Mesodermal cell (in vitro differentiated cells): ENCODE data around the gene SNAPC3.

ENCODE experiments used
- H3K27ac ChIP-seq: 2 replicates; pipeline ENCODE4 v1.7.0; 2013; ENCODE audit warnings: mild to moderate bottlenecking, low read depth, low read length, moderate library complexity; ENCODE audit not compliant: severe bottlenecking
- H3K36me3 ChIP-seq: 2 replicates; pipeline ENCODE4 v1.7.1; 2013; ENCODE audit warnings: mild to moderate bottlenecking, low read length, moderate library complexity; ENCODE audit not compliant: control insufficient read depth, insufficient read depth
- H3K4me1 ChIP-seq: one replicate; pipeline ENCODE4 v1.7.1; 2013; ENCODE audit warnings: mild to moderate bottlenecking, low read length; ENCODE audit not compliant: insufficient read depth, control insufficient read depth, poor library complexity, severe bottlenecking
- H3K4me3 ChIP-seq: 2 replicates; pipeline ENCODE4 v1.7.0; 2013; ENCODE audit warnings: low read length, control low read depth, mild to moderate bottlenecking; ENCODE audit not compliant: insufficient read depth, poor library complexity, severe bottlenecking; ENCODE audit errors: extremely low read depth
- H3K9me3 ChIP-seq: 2 replicates; pipeline ENCODE4 v1.7.1; 2013; ENCODE audit warnings: mild to moderate bottlenecking, low read length, moderate library complexity; ENCODE audit not compliant: control insufficient read depth
- WGBS, 2 experiments: methylation state at CpG; one replicate each; pipeline ENCODE4 v1.1.5; 2013; ENCODE audit warnings: missing lambda C conversion rate in 2 of 2; ENCODE audit not compliant: insufficient coverage in 2 of 2; 5-methylcytosine and 5-hydroxymethylcytosine counted together

SNAPC3 gene

DNA sequence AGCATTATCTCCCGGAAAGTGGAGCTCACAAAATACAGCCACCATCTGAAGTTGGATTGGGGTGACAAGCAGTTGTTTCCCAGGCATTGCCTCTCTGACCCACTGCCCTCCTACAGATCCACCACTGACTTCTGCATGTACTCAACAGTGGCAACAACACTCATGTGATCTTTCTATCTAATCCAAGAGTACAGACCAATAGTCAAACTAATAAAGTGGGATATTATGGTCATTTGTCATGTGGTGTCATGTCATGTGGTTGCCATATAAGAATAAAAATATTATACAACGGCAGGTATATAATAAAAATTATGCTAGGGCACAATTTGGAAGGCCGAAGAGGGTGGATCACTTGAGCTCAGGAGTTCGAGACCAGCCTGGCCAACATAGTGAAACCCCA, 33.0 kb upstream of the SNAPC3 start:
- WGBS, 2 experiments = 78% methylated on average over 1 of the region's 4 CpGs; no CpG with 5 or more reads in 1 of the 2 experiments
- Histone ChIP-seq H3K4me3 (no peak overlapping the region), H3K36me3 (no peaks in the 10 kb centered on the region), H3K4me1 (no peaks in the 10 kb centered on the region), H3K9me3 (no peaks in the 10 kb centered on the region), H3K27ac (no peak overlapping the region)

DNA sequence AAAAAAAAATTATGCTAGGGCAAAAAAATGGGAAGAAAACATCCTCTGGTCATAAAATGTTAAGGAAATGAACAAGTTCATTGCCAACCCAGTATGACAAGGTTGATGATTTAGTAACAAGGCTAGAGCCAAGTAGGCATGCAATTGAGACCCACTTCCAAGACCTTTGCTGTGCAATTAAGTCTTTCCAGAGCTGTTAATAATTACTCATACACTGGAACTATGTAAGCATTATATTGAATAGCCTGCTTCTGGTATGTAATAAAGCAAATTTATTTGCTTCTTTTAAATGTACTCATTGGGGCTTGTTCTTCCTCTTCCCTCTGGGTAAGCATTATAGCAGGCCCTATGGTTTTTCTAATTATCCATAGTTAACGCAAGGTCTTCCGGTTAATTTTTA, 32.5 kb upstream of the SNAPC3 start:
- H3K27ac ChIP-seq = no peak overlapping the region
- 100% methylated on average over 1 to 2 of the region's 2 CpGs for WGBS, 2 experiments
- H3K9me3 ChIP-seq = no peaks in the 10 kb centered on the region
- H3K4me1 ChIP-seq = no peaks in the 10 kb centered on the region
- no peaks in the 10 kb centered on the region for H3K36me3 ChIP-seq
- H3K4me3 ChIP-seq = no peak overlapping the region

DNA sequence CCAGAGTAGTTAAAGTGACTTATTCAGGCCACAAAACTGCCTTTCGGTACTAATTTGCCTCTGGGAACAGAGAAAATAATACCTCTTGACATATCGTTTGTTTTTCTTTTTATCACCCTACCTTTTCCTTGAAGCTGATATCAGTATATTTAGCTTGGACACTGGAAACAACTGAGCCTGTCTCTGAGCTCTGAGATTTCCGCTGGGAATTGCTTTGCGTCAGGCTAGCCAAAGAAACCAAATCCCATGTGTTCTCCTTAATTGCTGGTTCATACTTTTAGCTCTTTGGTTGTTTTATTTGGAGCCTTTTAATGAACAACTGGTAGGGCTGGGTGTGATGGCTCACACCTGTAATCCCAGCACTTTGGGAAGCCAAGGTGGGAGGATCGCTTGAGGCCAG, 30.3 kb upstream of the SNAPC3 start:
- no peaks in the 10 kb centered on the region for H3K36me3 ChIP-seq
- no peak overlapping the region for H3K27ac ChIP-seq
- no peaks in the 10 kb centered on the region for H3K9me3 ChIP-seq
- 88 to 100% methylated on average over 4 of the region's 5 CpGs for WGBS, 2 experiments
- H3K4me3 ChIP-seq = no peak overlapping the region
- no peaks in the 10 kb centered on the region for H3K4me1 ChIP-seq

DNA sequence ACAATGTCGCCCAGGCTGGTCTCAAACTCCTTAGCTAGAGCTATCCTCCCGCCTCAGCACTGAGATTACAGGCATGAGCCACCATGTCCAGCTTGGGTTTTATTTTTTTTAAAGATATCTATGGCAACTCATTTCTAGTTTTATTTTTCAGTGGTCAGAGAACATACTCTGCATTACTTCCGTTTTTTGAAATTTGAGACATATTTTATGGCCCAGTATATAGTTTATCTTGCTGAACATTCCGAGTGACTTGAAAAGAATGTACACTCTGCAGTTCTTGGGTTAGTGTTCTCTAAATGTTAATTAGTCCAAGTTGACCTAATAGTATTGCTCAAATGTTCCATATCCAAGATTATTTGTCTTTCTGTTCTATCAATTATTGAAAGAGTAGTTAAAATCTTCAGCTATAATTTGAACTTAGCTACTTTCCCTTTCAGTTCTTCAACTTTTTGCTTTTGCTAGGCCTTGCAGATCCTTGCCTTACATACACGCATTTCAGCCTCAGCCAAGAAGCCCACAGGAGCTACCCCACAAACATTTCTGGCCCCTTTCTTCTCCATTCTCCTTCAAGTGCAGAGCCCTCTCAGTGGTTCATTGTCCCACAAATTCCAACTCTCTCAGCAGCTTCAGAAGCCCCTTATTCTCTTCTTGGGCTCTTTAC, 22.3 kb upstream of the SNAPC3 start:
- Histone ChIP-seq H3K4me3 (no peak overlapping the region), H3K9me3 (no peaks in the 10 kb centered on the region), H3K36me3 (no peaks in the 10 kb centered on the region), H3K27ac (no peak overlapping the region), H3K4me1 (no peaks in the 10 kb centered on the region)
- 75 to 100% methylated on average over 2 to 4 of the region's 5 CpGs for WGBS, 2 experiments

- H3K4me3 ChIP-seq = no peak overlapping the region
- no peaks in the 10 kb centered on the region for H3K9me3 ChIP-seq
- no peak overlapping the region for H3K27ac ChIP-seq
- 89 to 92% methylated on average over 7 to 8 of the region's 8 CpGs for WGBS, 2 experiments
- no peaks in the 10 kb centered on the region for H3K4me1 ChIP-seq
- no peaks in the 10 kb centered on the region for H3K36me3 ChIP-seq
Observed at GRCh38 chr9:15401266-15401665, 21.4 kb upstream of the SNAPC3 start.

DNA sequence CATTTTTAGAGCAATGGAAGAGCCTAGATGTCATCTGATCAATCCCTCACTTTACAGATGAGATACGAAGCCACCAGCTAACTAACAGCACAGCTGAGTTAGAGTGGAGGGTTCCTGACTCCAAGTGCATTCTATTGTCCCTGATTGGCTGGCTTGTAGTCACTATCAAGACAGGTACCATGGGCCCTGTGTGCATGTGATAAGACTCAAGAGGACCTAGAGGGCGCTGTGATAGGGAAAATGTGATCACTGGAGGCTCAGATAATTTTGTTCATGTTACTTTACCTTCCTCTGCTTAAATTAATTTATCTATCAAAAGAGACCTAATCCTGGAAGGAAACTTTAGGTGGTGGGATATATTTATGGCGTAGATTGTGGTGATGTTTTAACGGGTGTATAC, 19.5 kb upstream of the SNAPC3 start:
- 100% methylated on average over 1 of the region's 4 CpGs; no CpG with 5 or more reads in 1 of the 2 experiments for WGBS, 2 experiments

GRCh38 chr9:15404171-15404570, 18.5 kb upstream of the SNAPC3 start:
- Histone ChIP-seq H3K4me1 (no peaks in the 10 kb centered on the region), H3K27ac (no peak overlapping the region), H3K9me3 (no peaks in the 10 kb centered on the region), H3K36me3 (no peaks in the 10 kb centered on the region), H3K4me3 (no peak overlapping the region)
- 91% methylated on average over 1 of the region's 1 CpG; no CpG with 5 or more reads in 1 of the 2 experiments for WGBS, 2 experiments

More for the DNA sequence above, 19.5 kb upstream of the SNAPC3 start:
- Histone ChIP-seq H3K9me3 (no peaks in the 10 kb centered on the region), H3K4me3 (no peak overlapping the region), H3K4me1 (no peaks in the 10 kb centered on the region), H3K36me3 (no peaks in the 10 kb centered on the region), H3K27ac (no peak overlapping the region)

GRCh38 chr9:15416880-15417279, 5.8 kb upstream of the SNAPC3 start:
- no peaks in the 10 kb centered on the region for H3K9me3 ChIP-seq
- no peaks in the 10 kb centered on the region for H3K36me3 ChIP-seq
- no peaks in the 10 kb centered on the region for H3K4me1 ChIP-seq
- no peak overlapping the region for H3K27ac ChIP-seq
- 86 to 100% methylated on average over 2 of the region's 2 CpGs for WGBS, 2 experiments
- H3K4me3 ChIP-seq = no peak overlapping the region

DNA sequence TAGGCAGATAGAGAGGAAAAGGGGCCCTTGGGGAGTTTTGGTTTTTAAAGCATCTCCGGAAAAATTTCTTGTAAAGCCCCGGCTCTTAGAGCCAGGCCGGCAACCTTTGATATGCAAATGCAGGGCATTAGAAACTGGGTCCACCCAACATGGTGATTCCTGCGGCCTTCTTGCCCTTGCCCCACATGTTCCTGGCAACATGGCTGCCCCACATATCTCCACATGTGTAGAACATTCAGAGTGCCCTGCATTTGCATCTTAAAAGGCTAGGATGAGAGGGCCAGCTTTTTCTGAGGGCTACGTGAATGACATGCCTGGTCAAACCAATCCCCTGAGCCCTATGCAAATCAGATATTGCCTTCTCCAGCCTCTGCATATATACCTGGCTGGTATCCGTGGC, 5.0 kb upstream of the SNAPC3 start:
- WGBS, 2 experiments = 62 to 70% methylated on average over 5 to 6 of the region's 6 CpGs
- no peaks in the 10 kb centered on the region for H3K36me3 ChIP-seq
- no peak overlapping the region for H3K4me3 ChIP-seq
- H3K9me3 ChIP-seq = no peaks in the 10 kb centered on the region
- no peaks in the 10 kb centered on the region for H3K4me1 ChIP-seq
- H3K27ac ChIP-seq = no peak overlapping the region

DNA sequence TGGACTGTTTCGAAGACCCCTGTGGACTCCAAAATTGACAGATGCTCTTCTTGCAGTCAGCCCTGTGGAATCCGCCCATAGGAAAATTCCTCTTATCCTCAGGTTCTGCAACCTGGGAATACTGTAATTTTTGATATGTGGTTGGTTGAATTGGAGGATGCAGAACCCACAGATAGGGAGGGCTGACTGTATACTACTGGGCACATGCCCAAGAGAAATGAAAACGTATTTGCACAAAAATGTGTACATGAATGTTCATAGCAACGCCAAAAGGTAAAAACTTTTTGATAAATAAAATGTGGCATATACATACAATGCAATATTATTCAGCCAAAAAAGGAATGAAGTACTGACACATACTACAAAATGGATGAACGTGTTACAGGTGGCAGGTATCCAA, 1.9 kb upstream of the SNAPC3 start:
- Histone ChIP-seq H3K4me3 (no peak overlapping the region), H3K36me3 (peaks cover 12% of the 10 kb centered on the region), H3K4me1 (no peaks in the 10 kb centered on the region), H3K9me3 (no peaks in the 10 kb centered on the region), H3K27ac (no peak overlapping the region)
- 80% methylated on average over 1 to 3 of the region's 5 CpGs for WGBS, 2 experiments

DNA sequence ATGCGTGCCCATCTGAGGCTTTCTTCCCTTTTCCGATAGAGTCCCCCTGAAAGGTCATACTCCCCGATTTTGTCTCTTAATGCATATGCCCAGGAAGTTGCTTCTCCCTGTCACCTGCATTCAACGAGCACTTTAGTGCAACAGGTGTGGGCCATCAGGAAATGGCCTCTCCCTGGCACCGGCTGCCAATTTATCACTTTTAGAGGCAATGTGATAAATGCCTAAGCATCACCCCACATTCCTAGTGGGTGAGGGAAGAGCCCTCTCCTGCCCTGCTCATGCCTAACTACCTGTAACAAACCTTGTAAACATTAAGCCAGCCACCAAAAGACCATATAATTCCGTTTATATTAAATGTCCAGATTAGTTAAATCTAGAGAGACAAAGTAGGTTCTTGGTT, 1.1 kb upstream of the SNAPC3 start:
- WGBS, 2 experiments = 90 to 91% methylated on average over 5 of the region's 6 CpGs
- peaks cover 19% of the 10 kb centered on the region for H3K36me3 ChIP-seq
- no peaks in the 10 kb centered on the region for H3K4me1 ChIP-seq
- H3K4me3 ChIP-seq = no peak overlapping the region
- no peak overlapping the region for H3K27ac ChIP-seq
- no peaks in the 10 kb centered on the region for H3K9me3 ChIP-seq
